ENCODE results near the gene TNFSF13. TPM values are rescaled to one million over a fixed set of nuclear protein-coding genes. Genes with fewer than 3 reads are reported as not detected.
A peak's percentile ranks its signal among the peaks of the same experiment; 100 is the strongest.
"Not testable (repeated sequence)": the region's sequence is repeated elsewhere in the genome, so short reads cannot be mapped to it uniquely, and the experiment has no call there.

The TNFSF13 gene
- polyA plus RNA-seq, 6 donors from 2014 or later = 32.2 to 43.1 (median 38.5) TPM

GRCh38 chr17:7593296-7593695 is 34.7 kb downstream of the TNFSF13 start:
- Mint-ChIP-seq H3K36me3 (peaks cover 14 to 24% of the 10 kb centered on the region in 2 donors), H3K4me1 (peaks cover 0 to 5% (median under 1%) of the 10 kb centered on the region in 3 donors), H3K27ac (no peak overlapping the region), H3K9me3 (no peaks in the 10 kb centered on the region), H3K27me3 (no peaks in the 10 kb centered on the region), H3K4me3 (no peak overlapping the region)
- DNase-seq = no peak
- no peak for ATAC-seq (ENCODE audit: low read depth in 2 of 2)

DNA sequence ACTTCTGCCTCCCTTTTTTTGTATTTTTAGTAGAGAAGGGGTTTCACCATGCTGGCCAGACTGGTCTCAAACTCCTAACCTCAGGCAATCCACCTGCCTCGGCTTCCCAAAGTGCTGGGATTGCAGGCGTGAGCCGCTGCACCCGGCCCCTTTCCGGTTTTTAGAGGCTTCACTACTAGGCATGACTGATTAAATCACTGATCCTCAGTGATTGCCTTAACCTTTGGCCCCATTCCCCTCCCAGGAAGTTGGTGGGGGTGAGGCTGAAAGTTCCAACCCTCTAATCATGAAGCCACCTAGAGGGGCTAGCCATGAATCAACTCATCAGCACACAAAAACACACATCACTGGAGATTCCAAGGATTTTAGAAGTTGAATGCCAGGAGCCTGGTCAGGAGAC is 39.0 kb downstream of the TNFSF13 start:
- not testable (repeated sequence) for H3K27me3 Mint-ChIP-seq; H3K9me3 Mint-ChIP-seq; DNase-seq; ATAC-seq (ENCODE audit: low read depth in 2 of 2); H3K27ac Mint-ChIP-seq; H3K4me1 Mint-ChIP-seq; H3K4me3 Mint-ChIP-seq
- H3K36me3 Mint-ChIP-seq = peaks cover 13 to 32% of the 10 kb centered on the region in 2 donors

- no peaks in the 10 kb centered on the region for H3K27me3 Mint-ChIP-seq
- peaks cover 8 to 11% of the 10 kb centered on the region in 2 donors for H3K36me3 Mint-ChIP-seq
- H3K4me3 Mint-ChIP-seq = no peak overlapping the region
- H3K27ac Mint-ChIP-seq = no peak overlapping the region
- ATAC-seq (ENCODE audit: low read depth in 2 of 2) = no peak
- H3K9me3 Mint-ChIP-seq = no peaks in the 10 kb centered on the region
- peaks cover 14 to 24% (median 22%) of the 10 kb centered on the region in 3 donors for H3K4me1 Mint-ChIP-seq
- no peak for DNase-seq
Observed at GRCh38 chr17:7606280-7606679, 47.7 kb downstream of the TNFSF13 start.

GRCh38 chr17:7610641-7611040 is 52.1 kb downstream of the TNFSF13 start:
- Mint-ChIP-seq H3K4me3 (peak overlapping the region in 1 of 8 donors; percentile 46), H3K27me3 (no peaks in the 10 kb centered on the region), H3K4me1 (peaks cover 38 to 52% (median 42%) of the 10 kb centered on the region in 3 donors), H3K27ac (no peak overlapping the region), H3K36me3 (no peaks in the 10 kb centered on the region), H3K9me3 (no peaks in the 10 kb centered on the region)
- DNase-seq (no peak), ATAC-seq (ENCODE audit: low read depth in 2 of 2) (no peak)

Other genes with a start within 250 kb of the TNFSF13 start
- gene GPS2, start 243.4 kb upstream of the TNFSF13 start, polyA plus RNA-seq (ENCODE audit: low read depth in 6 of 6) = 100 to 1,000 TPM; 103 to 131 (median 107) TPM
- gene NEURL4, start 229.4 kb upstream of the TNFSF13 start, polyA plus RNA-seq (ENCODE audit: low read depth in 6 of 6) = 1 to 10 TPM in 5 of 6 donors, not detected in 1; 1.2 to 2.7 (median 1.9) TPM
- 100 to 1,000 TPM; 117 to 177 (median 155) TPM for gene ACAP1, start 222.2 kb upstream of the TNFSF13 start, polyA plus RNA-seq (ENCODE audit: low read depth in 6 of 6)
- 10 to 100 TPM in 2 of 6 donors, 1 to 10 TPM in 4; 3.3 to 13.2 (median 8.3) TPM for gene KCTD11, start 206.6 kb upstream of the TNFSF13 start, polyA plus RNA-seq (ENCODE audit: low read depth in 6 of 6)
- gene TMEM95, start 203.6 kb upstream of the TNFSF13 start, polyA plus RNA-seq (ENCODE audit: low read depth in 6 of 6) = not detected
- gene TNK1, start 177.7 kb upstream of the TNFSF13 start, polyA plus RNA-seq (ENCODE audit: low read depth in 6 of 6) = 1 to 10 TPM; 1.2 to 4.2 (median 2.5) TPM
- 10 to 100 TPM; 43.1 to 73.4 (median 59.1) TPM for gene PLSCR3, start 164.2 kb upstream of the TNFSF13 start, polyA plus RNA-seq (ENCODE audit: low read depth in 6 of 6)
- gene TMEM256, start 154.7 kb upstream of the TNFSF13 start, polyA plus RNA-seq (ENCODE audit: low read depth in 6 of 6) = 10 to 100 TPM; 73.4 to 90.2 (median 81.3) TPM
- not detected for gene NLGN2, start 150.9 kb upstream of the TNFSF13 start, polyA plus RNA-seq (ENCODE audit: low read depth in 6 of 6)
- not detected for gene SPEM1, start 138.4 kb upstream of the TNFSF13 start, polyA plus RNA-seq (ENCODE audit: low read depth in 6 of 6)
- not detected for gene SPEM2, start 133.1 kb upstream of the TNFSF13 start, polyA plus RNA-seq (ENCODE audit: low read depth in 6 of 6)
- not detected for gene SPEM3, start 129.9 kb upstream of the TNFSF13 start, polyA plus RNA-seq (ENCODE audit: low read depth in 6 of 6)
- gene TMEM102, start 123.3 kb upstream of the TNFSF13 start, polyA plus RNA-seq (ENCODE audit: low read depth in 6 of 6) = 10 to 100 TPM in 5 of 6 donors, 1 to 10 TPM in 1; 9.6 to 19.8 (median 13.5) TPM
- under 1 TPM in 1 of 6 donors, not detected in 5; 0.16 TPM for gene FGF11, start 119.2 kb upstream of the TNFSF13 start, polyA plus RNA-seq (ENCODE audit: low read depth in 6 of 6)
- gene CHRNB1, start 113.7 kb upstream of the TNFSF13 start, polyA plus RNA-seq (ENCODE audit: low read depth in 6 of 6) = 10 to 100 TPM; 12.6 to 21.6 (median 15.6) TPM
- gene ZBTB4, start 79.1 kb upstream of the TNFSF13 start, polyA plus RNA-seq (ENCODE audit: low read depth in 6 of 6) = 10 to 100 TPM in 4 of 6 donors, 1 to 10 TPM in 2; 5.3 to 19.2 (median 10.5) TPM
- under 1 TPM in 2 of 6 donors, not detected in 4; 0.14 to 0.39 TPM for gene SLC35G6, start 77.3 kb upstream of the TNFSF13 start, polyA plus RNA-seq (ENCODE audit: low read depth in 6 of 6)
- gene POLR2A, start 74.4 kb upstream of the TNFSF13 start, polyA plus RNA-seq (ENCODE audit: low read depth in 6 of 6) = 10 to 100 TPM; 13.6 to 88.9 (median 47.1) TPM
- 10 to 100 TPM; 21.6 to 33.3 (median 28.0) TPM for gene TNFSF12, start 9.7 kb upstream of the TNFSF13 start, polyA plus RNA-seq (ENCODE audit: low read depth in 6 of 6)
- gene SENP3, start 3.2 kb downstream of the TNFSF13 start, polyA plus RNA-seq (ENCODE audit: low read depth in 6 of 6) = 10 to 100 TPM; 16.0 to 21.9 (median 18.2) TPM
- 1 to 10 TPM; 3.3 to 7.4 (median 6.8) TPM for gene CD68, start 20.9 kb downstream of the TNFSF13 start, polyA plus RNA-seq (ENCODE audit: low read depth in 6 of 6)
- 10 to 100 TPM; 27.8 to 59.7 (median 43.1) TPM for gene MPDU1, start 25.1 kb downstream of the TNFSF13 start, polyA plus RNA-seq (ENCODE audit: low read depth in 6 of 6)
- gene SOX15, start 31.3 kb downstream of the TNFSF13 start, polyA plus RNA-seq (ENCODE audit: low read depth in 6 of 6) = not detected
- 10 to 100 TPM in 5 of 6 donors, 1 to 10 TPM in 1; 7.8 to 20.1 (median 12.5) TPM for gene FXR2, start 56.1 kb downstream of the TNFSF13 start, polyA plus RNA-seq (ENCODE audit: low read depth in 6 of 6)
- 10 to 100 TPM; 34.2 to 42.5 (median 35.9) TPM for gene SAT2, start 69.1 kb downstream of the TNFSF13 start, polyA plus RNA-seq (ENCODE audit: low read depth in 6 of 6)
- gene SHBG, start 71.4 kb downstream of the TNFSF13 start, polyA plus RNA-seq (ENCODE audit: low read depth in 6 of 6) = not detected
- gene ATP1B2, start 92.2 kb downstream of the TNFSF13 start, polyA plus RNA-seq (ENCODE audit: low read depth in 6 of 6) = under 1 TPM in 2 of 6 donors, not detected in 4; 0.08 to 0.21 TPM
- 10 to 100 TPM; 25.2 to 53.9 (median 47.7) TPM for gene TP53, start 128.7 kb downstream of the TNFSF13 start, polyA plus RNA-seq (ENCODE audit: low read depth in 6 of 6)
- gene WRAP53, start 129.7 kb downstream of the TNFSF13 start, polyA plus RNA-seq (ENCODE audit: low read depth in 6 of 6) = 10 to 100 TPM in 5 of 6 donors, 1 to 10 TPM in 1; 3.2 to 14.9 (median 12.9) TPM
- not detected for gene EFNB3, start 146.5 kb downstream of the TNFSF13 start, polyA plus RNA-seq (ENCODE audit: low read depth in 6 of 6)
- gene DNAH2, start 159.0 kb downstream of the TNFSF13 start, polyA plus RNA-seq (ENCODE audit: low read depth in 6 of 6) = not detected

Measured in naive B cell (primary cell).